ACC112 (cell line): ENCODE data around the gene CPT1C.

ENCODE experiments used
- H2AFZ ChIP-seq: fragments of 200-600 bp; sonication (generic); one replicate; pipeline ENCODE4 v1.6.0; 2017; ENCODE audit warnings: antibody characterized with exemption, low read length; ENCODE audit not compliant: unreplicated experiment
- H3K27ac ChIP-seq: fragments of 200-600 bp; sonication (generic); 2 replicates; pipeline ENCODE4 v1.5.1; 2014; ENCODE audit warnings: low read depth, mild to moderate bottlenecking, antibody characterized with exemption, low read length, moderate library complexity
- H3K27me3 ChIP-seq: fragments of 200-600 bp; sonication (generic); 2 replicates; pipeline ENCODE4 v1.6.1; 2014; ENCODE audit warnings: mild to moderate bottlenecking, antibody characterized with exemption, low read length, moderate library complexity, mixed read lengths; ENCODE audit not compliant: insufficient read depth
- H3K36me3 ChIP-seq: fragments of 200-600 bp; sonication (generic); 2 replicates; pipeline ENCODE4 v1.6.1; 2016; ENCODE audit warnings: mild to moderate bottlenecking, antibody characterized with exemption, low read length, moderate library complexity, mixed read lengths; ENCODE audit not compliant: insufficient read depth
- H3K4me1 ChIP-seq: fragments of 200-600 bp; sonication (generic); one replicate; pipeline ENCODE4 v1.6.1; 2016; ENCODE audit warnings: low read length, mixed read lengths; ENCODE audit not compliant: insufficient read depth, unreplicated experiment, control insufficient read depth
- H3K4me3 ChIP-seq: fragments of 200-600 bp; sonication (generic); 2 replicates; pipeline ENCODE4 v1.5.1; 2014; ENCODE audit warnings: mild to moderate bottlenecking, low read depth, low read length
- H3K79me2 ChIP-seq: fragments of 200-600 bp; sonication (generic); one replicate; pipeline ENCODE4 v1.6.0; 2016; ENCODE audit warnings: low read length; ENCODE audit not compliant: control insufficient read depth, unreplicated experiment, insufficient read depth

CPT1C gene

GRCh38 chr19:49684251-49684982 lies 6.5 kb upstream of the CPT1C start:
- Histone ChIP-seq H3K36me3 (peaks cover 3% of the 10 kb centered on the region; the same call in 1 of the 2 replicates), H3K79me2 (peaks cover 18% of the 10 kb centered on the region), H2AFZ (no peak overlapping the region), H3K4me1 (peaks cover 11% of the 10 kb centered on the region), H3K27me3 (no peaks in the 10 kb centered on the region), H3K4me3 (no peak overlapping the region), H3K27ac (no peak overlapping the region)

- Histone ChIP-seq H3K27ac (no peak overlapping the region), H2AFZ (no peak overlapping the region), H3K4me3 (no peak overlapping the region), H3K36me3 (peaks cover 3% of the 10 kb centered on the region; the same call in 1 of the 2 replicates), H3K27me3 (no peaks in the 10 kb centered on the region), H3K4me1 (peaks cover 9% of the 10 kb centered on the region), H3K79me2 (peaks cover 11% of the 10 kb centered on the region)
Measured at GRCh38 chr19:49684983-49685553, 5.8 kb upstream of the CPT1C start.

DNA sequence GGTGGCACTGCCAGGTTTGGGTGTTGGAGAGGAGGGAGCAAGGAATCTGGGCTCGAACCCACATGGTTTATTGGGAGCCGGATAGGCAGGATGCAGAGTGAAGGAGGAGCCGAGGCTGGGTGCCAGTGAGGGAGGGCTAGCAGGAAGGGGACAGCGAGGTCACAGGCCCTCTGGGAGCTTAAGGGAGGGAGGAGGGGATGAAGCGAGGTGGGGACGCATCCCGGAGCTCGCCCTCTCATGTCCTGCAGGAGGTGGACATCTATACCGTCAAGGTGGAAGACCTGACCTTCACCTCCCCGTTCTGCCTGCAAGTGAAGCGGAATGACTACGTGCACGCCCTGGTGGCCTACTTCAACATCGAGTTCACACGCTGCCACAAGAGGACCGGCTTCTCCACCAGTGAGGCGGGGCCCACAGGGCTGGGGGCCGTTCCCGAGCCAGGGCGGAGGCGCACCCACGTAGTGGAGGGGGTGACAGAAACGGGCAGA lies 5.0 kb upstream of the CPT1C start:
- Histone ChIP-seq H3K27me3 (no peaks in the 10 kb centered on the region), H3K79me2 (peaks cover 4% of the 10 kb centered on the region), H3K4me3 (no peak overlapping the region), H3K4me1 (peaks cover 3% of the 10 kb centered on the region), H3K27ac (no peak overlapping the region), H2AFZ (no peak overlapping the region), H3K36me3 (peaks cover 3% of the 10 kb centered on the region; the same call in 1 of the 2 replicates)

DNA sequence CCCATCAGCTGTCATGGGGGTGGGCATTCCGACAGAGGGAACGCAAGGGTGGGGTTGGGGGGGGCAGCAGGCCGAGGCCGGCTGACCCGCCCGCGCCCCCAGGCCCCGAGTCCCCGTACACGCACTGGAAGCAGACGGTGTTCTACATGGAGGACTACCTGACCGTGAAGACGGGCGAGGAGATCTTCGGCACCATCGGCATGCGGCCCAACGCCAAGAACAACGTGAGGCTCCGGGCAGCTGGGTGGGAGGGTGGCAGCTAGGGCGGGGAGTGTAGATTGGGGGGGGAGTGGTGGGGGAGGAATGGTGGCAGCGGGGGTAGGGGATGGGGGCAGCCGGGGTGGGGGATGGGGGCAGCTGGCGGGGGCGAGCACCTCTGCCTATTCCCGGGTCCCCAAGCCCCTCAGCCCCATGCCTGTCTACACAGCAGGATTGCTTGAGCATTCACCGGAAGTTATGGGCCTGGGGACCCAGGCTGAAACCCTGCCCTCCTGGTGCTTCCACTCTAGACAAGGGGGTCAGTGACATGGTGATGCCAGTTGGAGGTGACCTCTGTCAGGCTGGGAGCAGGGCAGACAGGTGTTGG lies 4.3 kb upstream of the CPT1C start:
- no peak overlapping the region for H3K27ac ChIP-seq
- H3K4me3 ChIP-seq: no peak overlapping the region

DNA sequence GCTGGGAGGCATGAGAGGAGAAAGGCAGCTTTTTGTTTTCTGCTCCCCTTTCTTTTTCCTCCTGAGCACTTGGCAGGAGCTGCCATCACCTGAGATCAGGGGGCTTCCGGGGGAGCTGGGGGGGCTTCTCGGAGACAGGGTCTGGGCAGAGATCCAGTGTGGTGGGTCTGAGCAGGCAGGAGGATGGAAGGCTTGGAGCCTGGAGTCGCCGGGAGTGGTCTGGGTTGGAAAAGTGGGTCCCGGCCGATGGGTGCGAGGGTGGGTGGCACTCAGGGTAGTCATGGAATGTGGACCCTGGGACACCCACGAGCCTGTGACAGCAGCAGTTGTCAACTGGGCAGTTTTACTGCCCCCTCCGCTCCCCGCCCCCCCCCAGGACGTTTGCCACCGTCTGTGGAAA lies 3.8 kb upstream of the CPT1C start:
- H3K27me3 ChIP-seq: no peaks in the 10 kb centered on the region
- no peak overlapping the region for H3K4me3 ChIP-seq
- peaks cover 3% of the 10 kb centered on the region; the same call in 1 of the 2 replicates for H3K36me3 ChIP-seq
- no peak overlapping the region for H2AFZ ChIP-seq
- H3K79me2 ChIP-seq: no peaks in the 10 kb centered on the region
- H3K4me1 ChIP-seq: no peaks in the 10 kb centered on the region
- no peak overlapping the region for H3K27ac ChIP-seq

More for the DNA sequence above, 4.3 kb upstream of the CPT1C start:
- Histone ChIP-seq H3K4me1 (no peaks in the 10 kb centered on the region), H3K27me3 (no peaks in the 10 kb centered on the region), H3K79me2 (no peaks in the 10 kb centered on the region), H2AFZ (no peak overlapping the region), H3K36me3 (peaks cover 3% of the 10 kb centered on the region; the same call in 1 of the 2 replicates)

GRCh38 chr19:49687566-49688316 lies 3.2 kb upstream of the CPT1C start:
- Histone ChIP-seq H3K27ac (no peak overlapping the region), H2AFZ (no peak overlapping the region), H3K36me3 (0 out of 2 replicates have a peak, but pooled peaks cover 3% of the 10 kb centered on the region), H3K4me1 (no peaks in the 10 kb centered on the region), H3K79me2 (no peaks in the 10 kb centered on the region), H3K27me3 (no peaks in the 10 kb centered on the region), H3K4me3 (no peak overlapping the region)

- Histone ChIP-seq H3K27ac (no peak overlapping the region), H3K79me2 (no peaks in the 10 kb centered on the region), H3K4me1 (no peaks in the 10 kb centered on the region), H3K36me3 (0 out of 2 replicates have a peak, but pooled peaks cover 3% of the 10 kb centered on the region), H2AFZ (no peak overlapping the region), H3K4me3 (no peak overlapping the region), H3K27me3 (no peaks in the 10 kb centered on the region)
Measured at GRCh38 chr19:49688531-49689132, 2.3 kb upstream of the CPT1C start.

GRCh38 chr19:49689133-49690078 lies 1.5 kb upstream of the CPT1C start, which contains the start of gene ADM5:
Gene ADM5, plus strand, starts transcription at chr19:49689594. Its CDS starts 244 bp downstream, at chr19:49689838.
- peak within 1 kb of the TSS; percentile 81 for H3K4me3 ChIP-seq
- no peaks in the 10 kb centered on the region for H3K27me3 ChIP-seq
- peak within 1 kb of the TSS; percentile 84 for H2AFZ ChIP-seq
- H3K4me1 ChIP-seq: no peaks in the 10 kb centered on the region
- peak within 1 kb of the TSS; percentile 29; the same call in 1 of the 2 replicates for H3K27ac ChIP-seq
- H3K36me3 ChIP-seq: no peaks in the 10 kb centered on the region
- no peaks in the 10 kb centered on the region for H3K79me2 ChIP-seq

- Histone ChIP-seq H2AFZ (peak overlapping the region; percentile 84), H3K27me3 (no peaks in the 10 kb centered on the region), H3K4me3 (peak overlapping the region; percentile 81), H3K27ac (peak overlapping the region; percentile 29; the same call in 1 of the 2 replicates), H3K4me1 (no peaks in the 10 kb centered on the region), H3K36me3 (no peaks in the 10 kb centered on the region), H3K79me2 (no peaks in the 10 kb centered on the region)
Measured at GRCh38 chr19:49690079-49690655, 749 bp upstream of the CPT1C start.
